Suppressor macrophage (primary cell): Measurements from ENCODE around the gene SLC38A1.
"Not testable (repeated sequence)": the region's sequence is repeated elsewhere in the genome, so short reads cannot be mapped to it uniquely, and the experiment has no call there.

ENCODE experiments used
- DNase-seq, 4 experiments: peaks; one replicate each; pipeline ENCODE4 v3.0.0-alpha.2; 2020 to 2022

Gene SLC38A1

DNA sequence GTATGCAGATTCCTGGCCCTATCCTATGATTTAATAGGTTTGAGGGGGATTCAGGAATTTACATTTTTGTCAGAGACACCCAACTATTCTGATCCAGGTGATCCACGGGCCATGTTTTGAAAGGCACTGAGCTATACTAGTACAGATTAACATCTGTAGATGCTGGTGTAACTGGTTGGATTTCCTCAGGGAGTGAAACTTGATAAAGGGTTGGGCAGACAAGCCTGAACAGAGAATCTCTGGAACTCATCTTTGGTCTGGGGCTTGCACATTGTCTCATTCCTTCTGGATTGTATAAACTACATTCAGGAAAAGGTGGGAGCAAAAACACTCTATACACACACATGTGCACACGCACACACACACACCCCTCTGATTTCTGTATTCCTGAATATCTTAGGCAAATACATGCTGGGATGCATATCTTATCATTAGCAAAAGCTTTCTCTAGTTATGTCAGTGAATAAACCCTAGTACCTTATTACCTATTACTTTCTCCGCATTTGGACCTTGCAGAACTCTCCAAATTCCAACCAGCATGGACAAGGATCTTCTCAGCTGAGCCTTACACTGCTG is 104.6 kb downstream of the SLC38A1 start:
- DNase-seq, result no peak

DNA sequence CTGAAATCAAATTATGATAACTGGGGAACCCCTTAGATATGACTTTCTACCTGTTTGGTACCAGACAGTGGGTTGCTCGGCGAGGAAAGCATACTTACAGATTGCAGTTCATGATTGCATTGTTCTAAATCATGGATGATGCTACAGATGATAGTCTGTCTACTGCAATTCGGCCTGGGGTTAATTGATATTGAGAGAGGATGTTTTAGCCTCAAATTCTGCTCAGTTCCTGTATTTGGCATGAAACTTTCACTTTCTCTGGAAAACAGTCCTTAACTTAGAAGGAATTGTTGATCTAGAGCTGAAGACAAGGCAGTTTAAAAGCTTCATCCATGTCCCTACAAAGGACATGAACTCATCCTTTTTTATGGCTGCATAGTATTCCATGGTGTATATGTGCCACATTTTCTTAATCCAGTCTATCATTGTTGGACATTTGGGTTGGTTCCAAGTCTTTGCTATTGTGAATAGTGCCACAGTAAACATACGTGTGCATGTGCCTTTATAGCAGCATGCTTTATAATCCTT is 106.2 kb downstream of the SLC38A1 start:
- not testable (repeated sequence) for DNase-seq

DNA sequence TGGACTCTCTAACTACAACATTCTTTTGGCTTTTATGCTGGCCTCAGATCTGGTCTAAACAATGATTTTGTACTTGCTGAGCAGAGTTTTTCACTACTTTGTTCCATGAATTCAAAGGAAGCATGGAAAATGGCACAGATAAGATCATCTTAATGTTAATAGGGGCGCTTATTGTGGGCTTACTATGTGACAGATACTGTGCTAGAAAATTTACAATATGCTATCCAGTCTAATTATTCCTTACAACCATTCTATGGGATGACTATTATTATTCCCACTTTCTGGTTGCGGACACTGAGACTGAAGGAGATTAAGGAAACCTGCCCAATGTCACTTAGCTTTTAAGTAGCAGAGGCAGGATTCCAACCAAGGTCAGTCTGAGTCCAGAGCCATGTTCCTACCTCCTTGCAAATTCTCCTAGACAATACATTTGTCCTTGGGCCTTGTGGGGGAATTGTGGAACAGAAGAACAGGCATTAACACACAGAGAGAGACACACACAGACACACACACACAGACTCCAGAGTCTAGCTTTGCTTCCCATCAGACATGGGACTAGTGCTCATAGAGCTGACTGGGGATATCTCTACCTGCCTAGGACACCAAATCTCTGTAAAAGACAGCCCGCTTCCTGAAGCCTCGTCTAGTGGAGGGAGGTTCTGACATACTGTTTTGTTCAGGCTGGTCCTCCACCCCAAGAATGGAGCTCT is 107.7 kb downstream of the SLC38A1 start:
- no peak for DNase-seq

GRCh38 chr12:46160101-46160980 is 108.5 kb downstream of the SLC38A1 start:
- no peak for DNase-seq

GRCh38 chr12:46159309-46159901 is 109.4 kb downstream of the SLC38A1 start:
- DNase-seq, result no peak

DNA sequence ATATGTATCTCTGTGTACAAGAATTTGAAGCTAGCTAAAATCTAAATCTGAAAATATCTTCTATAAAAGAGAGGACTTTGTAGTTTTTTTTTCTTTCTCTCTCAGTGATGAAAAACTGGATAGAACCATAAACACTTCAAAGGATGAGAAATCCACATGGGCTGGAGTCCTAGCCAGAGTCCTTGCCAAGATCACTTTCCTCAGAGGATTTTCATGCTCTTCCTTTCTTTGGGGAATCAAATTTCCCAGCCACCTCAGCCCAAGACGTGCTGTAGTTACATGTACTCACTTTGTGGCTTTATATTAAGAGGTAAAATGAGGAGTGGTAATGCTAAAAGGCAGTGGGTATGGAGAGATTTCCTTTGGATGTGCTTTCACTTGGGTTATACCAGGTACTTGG is 110.3 kb downstream of the SLC38A1 start:
- no peak for DNase-seq

DNA sequence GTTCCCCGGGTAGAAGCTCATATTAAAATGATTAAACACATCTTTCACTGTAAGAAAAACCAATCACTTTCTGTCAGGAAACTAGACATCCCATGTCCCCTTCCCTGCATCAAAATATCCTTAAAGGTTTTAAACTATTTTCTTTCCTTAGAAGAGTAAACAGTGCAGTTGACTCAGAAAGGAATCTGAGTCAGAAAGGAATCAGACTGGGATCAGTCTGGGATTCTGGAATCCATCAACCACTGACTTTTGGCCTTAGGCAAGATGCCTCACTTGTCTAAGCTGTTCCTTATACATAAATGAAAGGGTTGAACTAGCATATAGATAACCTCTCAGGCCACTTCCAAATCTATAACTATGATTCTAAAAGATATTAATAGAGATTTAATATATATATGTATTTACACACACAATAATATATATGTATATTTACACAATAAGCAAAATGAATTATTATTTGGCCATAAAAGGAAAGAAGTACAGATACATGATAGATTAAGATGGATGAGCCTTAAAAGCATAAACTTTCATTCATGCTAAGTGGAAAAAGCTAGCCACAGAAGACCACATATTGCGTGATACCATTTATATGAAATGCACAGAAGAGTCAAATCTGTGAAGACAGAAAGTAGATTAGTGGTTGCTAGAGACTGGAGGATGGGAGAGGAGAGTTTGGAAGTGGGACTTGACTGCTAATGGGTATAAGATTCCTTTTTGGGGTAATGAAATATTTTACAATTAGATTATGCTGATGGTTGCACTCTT is 114.4 kb downstream of the SLC38A1 start:
- DNase-seq, result no peak

GRCh38 chr12:46153268-46153872 is 115.5 kb downstream of the SLC38A1 start:
- DNase-seq, result peak in 3 of 4 experiments; percentile 5 to 67 (median 46)

- DNase-seq, result no peak
Measured at GRCh38 chr12:46152456-46152855, 116.4 kb downstream of the SLC38A1 start.

GRCh38 chr12:46150735-46151134 is 118.1 kb downstream of the SLC38A1 start:
- DNase-seq, result no peak

DNA sequence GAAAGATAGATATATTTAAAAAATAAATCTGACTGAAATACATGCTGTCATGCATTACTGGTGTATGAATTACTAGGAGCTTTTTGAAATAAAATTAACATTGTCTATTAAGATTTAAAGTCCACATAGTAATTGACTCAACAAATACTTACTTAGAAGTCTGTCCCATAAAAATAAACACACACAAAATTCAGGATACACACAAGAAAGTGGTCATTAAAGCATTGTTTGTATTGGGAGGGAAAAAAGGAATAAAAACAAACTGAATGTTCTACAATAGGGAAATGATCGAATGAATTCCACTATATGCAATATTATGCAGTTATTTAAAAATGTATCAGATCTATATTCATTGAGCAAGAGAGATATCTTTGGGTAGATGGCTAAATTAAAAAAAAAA is 118.9 kb downstream of the SLC38A1 start:
- DNase-seq, result no peak

- no peak for DNase-seq
Measured at GRCh38 chr12:46149079-46149464, 119.8 kb downstream of the SLC38A1 start.

- DNase-seq, result no peak
Measured at GRCh38 chr12:46148327-46149078, 120.3 kb downstream of the SLC38A1 start.

DNA sequence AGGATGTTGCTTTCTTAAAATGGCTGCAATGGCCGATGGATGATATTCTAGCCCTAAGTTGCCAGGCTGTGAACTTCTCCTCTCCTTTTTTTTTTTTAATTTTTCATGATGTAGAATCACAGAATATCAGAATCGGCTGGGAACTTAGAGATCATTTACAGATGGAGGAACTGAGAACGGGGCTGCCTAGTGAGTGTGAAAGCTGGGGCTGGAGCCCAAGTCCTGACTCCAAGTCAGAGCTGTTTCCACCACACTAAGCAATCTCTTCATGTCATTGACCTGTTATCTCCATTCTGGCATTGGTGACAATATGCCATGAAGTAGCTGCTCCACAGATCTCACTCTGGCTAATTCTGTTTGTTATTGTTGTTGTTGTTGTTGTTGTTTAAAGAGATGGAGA is 121.7 kb downstream of the SLC38A1 start:
- DNase-seq, result no peak

GRCh38 chr12:46145881-46146280 is 123.0 kb downstream of the SLC38A1 start:
- no peak for DNase-seq

DNA sequence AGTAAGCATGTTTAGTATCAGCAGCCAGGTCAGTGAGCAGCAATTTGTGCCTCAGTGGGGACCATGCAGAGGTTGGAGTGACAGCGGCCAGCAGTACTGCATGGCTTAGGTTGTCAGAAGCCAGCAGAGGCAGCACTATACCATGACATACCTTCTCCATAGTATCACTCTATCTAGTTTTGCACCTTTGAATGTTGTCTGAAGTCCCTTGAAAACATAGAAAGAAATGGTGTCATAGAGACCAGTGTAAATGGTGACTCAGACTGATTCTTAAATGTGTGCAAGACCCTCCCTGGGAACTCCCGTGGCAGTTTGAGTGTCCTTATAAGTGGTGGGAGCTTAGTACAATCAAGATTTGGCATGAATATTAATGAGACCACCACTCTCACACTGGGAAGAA is 124.4 kb downstream of the SLC38A1 start:
- DNase-seq, result no peak

DNA sequence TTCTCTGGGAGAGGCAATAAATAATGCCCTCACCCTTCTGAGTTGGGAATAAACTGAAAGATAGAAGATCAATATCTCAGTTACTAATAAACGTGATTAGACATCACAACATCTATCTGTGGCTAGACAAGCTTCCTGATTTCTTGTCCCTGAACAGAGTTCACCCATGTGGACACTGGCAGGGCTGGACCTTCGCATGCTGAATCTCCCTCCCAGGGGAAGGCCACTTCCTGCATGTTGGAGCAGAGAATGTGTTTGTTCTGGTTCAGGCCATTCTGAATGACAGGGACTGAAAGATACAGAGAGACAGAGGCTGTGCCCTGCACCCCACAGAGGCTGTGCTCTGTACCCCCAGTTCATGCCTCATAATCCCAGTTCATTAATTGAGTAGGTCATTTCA is 132.6 kb downstream of the SLC38A1 start:
- no peak for DNase-seq

DNA sequence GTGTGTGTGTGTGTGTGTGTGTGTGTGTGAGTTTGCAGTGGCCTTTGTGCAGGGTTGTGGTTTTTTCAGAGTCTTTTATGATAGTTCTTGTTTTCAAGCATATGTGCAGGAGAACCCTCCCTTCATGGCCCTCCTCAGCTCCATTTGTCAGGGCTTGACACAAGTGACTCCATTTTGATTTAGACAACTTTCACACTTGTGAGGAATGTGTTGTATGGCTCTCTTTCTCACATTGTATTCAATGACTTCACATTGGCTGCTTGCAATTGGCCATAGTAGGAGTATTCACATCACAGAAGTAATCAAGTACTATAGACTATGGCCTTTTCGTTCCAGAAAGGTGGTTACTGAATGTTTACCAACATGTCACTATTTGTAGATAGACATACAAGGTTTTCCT is 133.1 kb downstream of the SLC38A1 start:
- no peak for DNase-seq

- DNase-seq, result no peak
Measured at GRCh38 chr12:46134852-46135251, 134.0 kb downstream of the SLC38A1 start.

GRCh38 chr12:46134205-46134811 is 134.5 kb downstream of the SLC38A1 start:
- DNase-seq, result no peak

- no peak for DNase-seq
Measured at GRCh38 chr12:46133751-46134150, 135.1 kb downstream of the SLC38A1 start.
